Progenitor cell of endocrine pancreas (in vitro differentiated cells): ENCODE measurements around the gene BMERB1. TPM values are rescaled to one million over a fixed set of nuclear protein-coding genes. Genes with fewer than 3 reads are reported as not detected.
"Not testable (repeated sequence)": the region's sequence is repeated elsewhere in the genome, so short reads cannot be mapped to it uniquely, and the experiment has no call there.

Experiments
- DNase-seq: peaks from one replicate; pipeline ENCODE4 v3.0.0; 2021; ENCODE audit warnings: low spot score; ENCODE audit not compliant: unreplicated experiment
- H3K27ac Mint-ChIP-seq: 2 replicates; pipeline ENCODE4 v1.8.0; 2021; ENCODE audit warnings: mild to moderate bottlenecking, moderate library complexity, mixed read lengths
- H3K27me3 Mint-ChIP-seq: 2 replicates; pipeline ENCODE4 v1.8.0; 2021; ENCODE audit warnings: mixed read lengths
- H3K36me3 Mint-ChIP-seq: 2 replicates; pipeline ENCODE4 v1.8.0; 2022; ENCODE audit warnings: mixed read lengths; ENCODE audit not compliant: insufficient read depth
- H3K4me1 Mint-ChIP-seq: 2 replicates; pipeline ENCODE4 v1.8.0; 2021; ENCODE audit warnings: low read depth, mixed read lengths
- H3K4me3 Mint-ChIP-seq: 2 replicates; pipeline ENCODE4 v1.8.0; 2021; ENCODE audit warnings: low read depth, mild to moderate bottlenecking, moderate library complexity, mixed read lengths
- H3K9me3 Mint-ChIP-seq: 2 replicates; pipeline ENCODE4 v1.8.0; 2021; ENCODE audit warnings: low read depth, mixed read lengths
- long read RNA-seq: library from polyadenylated mRNA; unstranded; transcript quantifications from one replicate; pipeline ENCODE4 v2.0.0, GENCODE V29; 2020
- total RNA-seq: library from RNA; stranded (reverse); gene quantifications from 2 replicates; pipeline ENCODE4 v1.2.1, GENCODE V29; 2021
- TF ChIP-seq, protein P1 (sequence below): fragments of 200-600 bp; sonication (generic); IDR thresholded peaks from one replicate; pipeline ENCODE4 v1.5.0; 2021; ENCODE audit warnings: antibody characterized with exemption, mild to moderate bottlenecking; ENCODE audit not compliant: unreplicated experiment

BMERB1 gene
- 13.5 and 16.1 TPM in 2 replicates for total RNA-seq
- long read RNA-seq, transcript C16orf45-201 (6 exons, 2,404 nt) = major isoform, 9 of 18 reads
- long read RNA-seq, partial matches to known transcripts = 2 of 18 reads
- long read RNA-seq, other reads (novel, unspliced or antisense) = 6 of 18 reads

DNA sequence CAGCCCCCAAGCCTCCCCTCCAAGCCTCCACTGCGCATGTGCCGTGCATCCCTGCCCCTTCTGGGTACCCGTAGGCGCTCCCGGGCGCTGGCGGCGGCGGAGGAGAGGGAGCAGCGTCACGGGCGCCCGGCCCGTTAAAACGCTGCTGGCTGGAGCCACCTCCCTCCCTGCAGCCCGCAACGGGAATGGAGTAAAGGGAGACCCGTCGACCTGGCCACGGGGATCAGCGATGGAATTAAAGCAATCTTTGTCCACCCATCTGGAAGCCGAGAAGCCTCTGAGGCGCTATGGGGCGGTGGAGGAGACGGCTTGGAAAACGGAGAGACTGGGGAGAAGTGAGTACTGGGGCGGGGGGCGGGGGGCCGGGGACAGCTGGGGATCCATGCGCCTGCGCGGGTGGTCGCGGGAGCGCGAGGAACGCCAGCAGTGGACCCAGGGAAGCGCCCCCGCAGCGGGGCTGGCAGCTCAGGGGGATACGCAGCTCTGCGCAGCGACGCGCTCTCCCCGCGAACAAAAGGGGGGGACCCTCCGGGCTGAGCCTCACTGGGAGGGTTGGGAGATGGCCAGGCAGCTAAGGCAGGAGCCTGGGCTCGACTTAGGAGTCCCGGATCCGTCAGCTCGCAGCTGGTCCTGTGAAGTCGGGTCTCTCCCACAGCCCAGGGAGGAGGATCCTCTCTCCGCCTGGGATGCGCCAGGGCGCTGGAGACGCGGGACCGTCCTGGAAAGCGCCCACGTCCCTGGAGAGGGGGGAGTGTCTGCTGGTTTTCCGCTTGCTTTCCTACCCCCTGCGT, at the start of gene BMERB1:
TSS of gene BMERB1 (plus strand) at position 164 of the 791 bp plus-strand sequence. CDS start at position 230, 66 bp downstream.
- H3K9me3 Mint-ChIP-seq = no peaks in the 10 kb centered on the region
- peaks cover 29% of the 10 kb centered on the region for H3K27me3 Mint-ChIP-seq
- H3K4me1 Mint-ChIP-seq = peaks cover 7% of the 10 kb centered on the region

GRCh38 chr16:15388060-15388459, 46.3 kb upstream of the BMERB1 start:
- H3K4me1 Mint-ChIP-seq, H3K27ac Mint-ChIP-seq, H3K4me3 Mint-ChIP-seq, H3K9me3 Mint-ChIP-seq, H3K36me3 Mint-ChIP-seq, H3K27me3 Mint-ChIP-seq, DNase-seq: not testable (repeated sequence)

More for the DNA sequence above, at the start of gene BMERB1:
- H3K4me3 Mint-ChIP-seq = peak within 1 kb of the TSS; percentile 87
- peak; percentile 45 for DNase-seq
- TF ChIP-seq, protein P1, sequence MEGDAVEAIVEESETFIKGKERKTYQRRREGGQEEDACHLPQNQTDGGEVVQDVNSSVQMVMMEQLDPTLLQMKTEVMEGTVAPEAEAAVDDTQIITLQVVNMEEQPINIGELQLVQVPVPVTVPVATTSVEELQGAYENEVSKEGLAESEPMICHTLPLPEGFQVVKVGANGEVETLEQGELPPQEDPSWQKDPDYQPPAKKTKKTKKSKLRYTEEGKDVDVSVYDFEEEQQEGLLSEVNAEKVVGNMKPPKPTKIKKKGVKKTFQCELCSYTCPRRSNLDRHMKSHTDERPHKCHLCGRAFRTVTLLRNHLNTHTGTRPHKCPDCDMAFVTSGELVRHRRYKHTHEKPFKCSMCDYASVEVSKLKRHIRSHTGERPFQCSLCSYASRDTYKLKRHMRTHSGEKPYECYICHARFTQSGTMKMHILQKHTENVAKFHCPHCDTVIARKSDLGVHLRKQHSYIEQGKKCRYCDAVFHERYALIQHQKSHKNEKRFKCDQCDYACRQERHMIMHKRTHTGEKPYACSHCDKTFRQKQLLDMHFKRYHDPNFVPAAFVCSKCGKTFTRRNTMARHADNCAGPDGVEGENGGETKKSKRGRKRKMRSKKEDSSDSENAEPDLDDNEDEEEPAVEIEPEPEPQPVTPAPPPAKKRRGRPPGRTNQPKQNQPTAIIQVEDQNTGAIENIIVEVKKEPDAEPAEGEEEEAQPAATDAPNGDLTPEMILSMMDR = no peak
- H3K27ac Mint-ChIP-seq = no peak within 1 kb of the TSS
- no peaks in the 10 kb centered on the region for H3K36me3 Mint-ChIP-seq

GRCh38 chr16:15389916-15390315, 44.5 kb upstream of the BMERB1 start:
- H3K27me3 Mint-ChIP-seq, DNase-seq, H3K9me3 Mint-ChIP-seq, H3K4me3 Mint-ChIP-seq, H3K4me1 Mint-ChIP-seq, H3K36me3 Mint-ChIP-seq, H3K27ac Mint-ChIP-seq: not testable (repeated sequence)

- peaks cover 12% of the 10 kb centered on the region for H3K4me1 Mint-ChIP-seq
- not testable (repeated sequence) for H3K27me3 Mint-ChIP-seq, H3K4me3 Mint-ChIP-seq, DNase-seq, H3K9me3 Mint-ChIP-seq, H3K36me3 Mint-ChIP-seq, H3K27ac Mint-ChIP-seq
Measured at GRCh38 chr16:15393025-15393424, 41.4 kb upstream of the BMERB1 start.

DNA sequence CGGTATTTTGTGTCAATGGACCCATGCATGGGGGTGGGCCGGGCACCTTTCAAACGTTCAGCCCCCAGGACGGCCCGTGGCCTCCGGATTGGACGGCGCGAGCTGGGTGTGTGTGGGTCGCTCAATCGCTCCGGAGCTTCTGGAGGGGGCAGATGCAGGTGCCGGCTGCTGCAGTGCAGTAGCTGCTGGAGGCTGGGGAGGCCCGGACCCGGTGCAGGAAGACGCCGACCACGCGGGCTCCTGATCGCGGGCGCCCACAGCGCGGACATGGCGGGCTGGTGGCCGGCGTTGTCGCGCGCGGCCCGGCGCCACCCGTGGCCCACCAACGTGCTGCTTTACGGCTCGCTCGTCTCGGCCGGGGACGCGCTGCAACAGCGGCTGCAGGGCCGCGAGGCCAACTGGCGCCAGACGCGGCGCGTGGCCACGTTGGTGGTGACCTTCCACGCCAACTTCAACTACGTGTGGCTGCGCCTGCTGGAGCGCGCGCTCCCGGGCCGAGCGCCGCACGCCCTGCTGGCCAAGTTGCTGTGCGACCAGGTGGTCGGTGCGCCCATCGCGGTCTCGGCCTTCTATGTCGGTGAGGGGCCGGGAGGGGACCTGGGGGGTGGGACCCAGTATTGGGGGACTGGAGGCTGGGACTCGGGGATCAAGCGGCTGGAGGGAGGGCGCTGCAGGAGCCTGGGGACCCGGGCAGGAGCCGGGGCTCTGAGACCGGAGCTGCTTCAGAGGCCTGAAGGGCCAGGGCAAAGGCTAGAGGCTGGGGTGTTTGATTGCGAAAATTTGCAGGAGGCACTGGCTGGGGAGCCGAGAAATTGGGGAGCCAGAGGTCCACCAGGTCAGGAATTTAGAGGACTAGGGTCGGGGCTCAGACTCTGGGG, 38.5 kb upstream of the BMERB1 start, which contains the start of gene MPV17L:
TSS of gene MPV17L (plus strand) at position 124 of the 878 bp plus-strand sequence. CDS start at position 268, 144 bp downstream.
- DNase-seq = peak; percentile 36
- Mint-ChIP-seq H3K4me3 (peak within 1 kb of the TSS; percentile 83), H3K27ac (peak within 1 kb of the TSS; percentile 62), H3K36me3 (peaks cover 12% of the 10 kb centered on the region), H3K4me1 (peaks cover 25% of the 10 kb centered on the region)
- H3K9me3 Mint-ChIP-seq, H3K27me3 Mint-ChIP-seq: not testable (repeated sequence)

DNA sequence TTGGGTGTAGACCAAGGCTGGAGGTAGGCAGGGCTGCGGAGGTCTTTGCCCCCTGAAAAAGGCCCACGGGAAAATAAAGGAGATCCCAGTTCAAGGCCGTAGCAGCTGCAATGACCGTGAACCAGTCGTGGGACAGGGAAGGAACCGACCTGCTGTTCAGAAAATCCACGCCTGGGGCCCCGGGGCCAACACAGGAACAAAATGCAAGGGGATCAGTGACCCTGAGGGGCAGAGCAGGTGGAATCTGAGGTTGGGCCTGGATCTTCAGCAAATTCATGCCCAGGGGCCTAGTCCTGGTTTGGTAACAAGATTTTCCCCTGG, 37.9 kb upstream of the BMERB1 start:
- peak overlapping the region; percentile 83 for H3K4me3 Mint-ChIP-seq
- not testable (repeated sequence) for H3K9me3 Mint-ChIP-seq, DNase-seq, H3K27me3 Mint-ChIP-seq
- H3K27ac Mint-ChIP-seq = peak overlapping the region; percentile 62
- H3K4me1 Mint-ChIP-seq = peaks cover 25% of the 10 kb centered on the region
- peaks cover 12% of the 10 kb centered on the region for H3K36me3 Mint-ChIP-seq

DNA sequence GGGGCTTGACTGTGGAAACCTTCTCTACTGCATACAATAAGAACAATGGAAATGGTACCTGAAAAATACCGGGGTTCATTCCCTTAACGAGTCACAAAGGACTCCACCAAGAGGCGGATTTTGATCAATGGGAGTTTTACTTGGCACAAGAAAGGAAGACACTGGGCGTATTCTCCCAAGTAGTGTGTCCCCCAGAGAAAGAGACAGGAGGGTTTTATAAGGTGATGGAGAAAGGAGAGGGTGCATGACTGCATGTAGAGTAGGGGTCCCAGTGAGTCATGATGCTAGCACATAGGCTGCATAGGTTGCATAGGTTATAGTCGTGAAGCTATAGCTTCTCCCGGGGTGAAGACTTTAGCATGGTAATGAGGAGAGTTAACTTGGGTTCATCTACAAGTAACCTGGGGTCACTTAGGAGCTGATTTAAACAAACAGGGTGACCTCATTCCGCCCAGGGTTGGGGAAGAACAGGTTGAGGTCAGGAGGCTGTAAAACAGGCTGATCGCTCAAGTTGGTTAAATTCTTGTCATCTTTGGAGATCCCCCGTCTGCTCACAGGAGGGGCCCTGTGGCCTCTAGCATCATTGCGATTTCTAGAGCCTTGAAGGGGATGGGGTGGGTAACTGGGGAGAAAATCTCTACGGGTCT, 37.3 kb upstream of the BMERB1 start:
- H3K4me1 Mint-ChIP-seq = peaks cover 25% of the 10 kb centered on the region
- peak overlapping the region; percentile 83 for H3K4me3 Mint-ChIP-seq
- no peaks in the 10 kb centered on the region for H3K9me3 Mint-ChIP-seq
- H3K36me3 Mint-ChIP-seq = peaks cover 12% of the 10 kb centered on the region
- TF ChIP-seq, protein P1 = no peak
- no peaks in the 10 kb centered on the region for H3K27me3 Mint-ChIP-seq
- no peak for DNase-seq
- peak overlapping the region; percentile 62 for H3K27ac Mint-ChIP-seq
